ENCODE measurements around the gene RELA.

- TF ChIP-seq CTCF (IDR thresholded peaks at IDR 0.05) (no peak), POLR2A (IDR thresholded peaks at IDR 0.05) (no peak), EP300 (IDR thresholded peaks at IDR 0.05) (no peak), POLR2AphosphoS5 (IDR thresholded peaks at IDR 0.05) (no peak)
These were observed 7.0 kb downstream of the RELA start for GRCh38 chr11:65655570-65656332.

Data from gastroesophageal sphincter (tissue), 3 donors.